ENCODE results near the gene SMIM33.
A peak's percentile ranks its signal among the peaks of the same experiment; 100 is the strongest.
"Not testable (repeated sequence)": the region's sequence is repeated elsewhere in the genome, so short reads cannot be mapped to it uniquely, and the experiment has no call there.

SMIM33 gene

DNA sequence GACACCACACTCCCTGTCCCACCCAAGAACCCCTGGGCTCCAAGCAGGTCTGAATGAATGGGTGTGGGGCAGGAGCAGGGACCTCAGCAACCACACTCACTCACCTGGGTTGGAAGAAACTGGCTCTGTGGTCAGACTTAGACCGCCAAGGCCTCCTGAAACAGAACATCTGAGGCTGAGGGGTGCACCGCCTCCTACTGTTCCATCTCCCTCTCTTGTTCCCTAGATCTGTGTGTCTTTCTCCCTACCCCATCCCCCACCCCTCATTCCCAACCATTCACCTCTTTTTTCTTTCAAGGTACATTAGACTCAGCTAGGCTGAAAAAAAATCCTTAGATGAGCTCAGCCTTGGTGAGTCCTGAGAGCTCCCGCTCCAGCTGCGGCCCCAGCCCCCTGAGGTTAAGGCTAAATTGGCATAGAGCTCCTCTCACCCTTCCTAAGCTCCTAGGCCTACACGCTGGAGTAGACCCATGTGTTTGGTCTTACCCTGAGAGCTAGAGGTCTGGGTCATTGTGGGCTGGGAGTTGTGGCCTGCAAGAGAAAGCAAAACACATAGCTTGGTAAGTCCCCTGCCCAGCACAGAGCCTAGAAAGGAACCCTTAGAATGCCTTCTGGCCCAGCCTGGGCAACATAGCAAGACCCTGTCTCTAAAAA is 13.0 kb upstream of the SMIM33 start:
- DNase-seq = no peak

DNA sequence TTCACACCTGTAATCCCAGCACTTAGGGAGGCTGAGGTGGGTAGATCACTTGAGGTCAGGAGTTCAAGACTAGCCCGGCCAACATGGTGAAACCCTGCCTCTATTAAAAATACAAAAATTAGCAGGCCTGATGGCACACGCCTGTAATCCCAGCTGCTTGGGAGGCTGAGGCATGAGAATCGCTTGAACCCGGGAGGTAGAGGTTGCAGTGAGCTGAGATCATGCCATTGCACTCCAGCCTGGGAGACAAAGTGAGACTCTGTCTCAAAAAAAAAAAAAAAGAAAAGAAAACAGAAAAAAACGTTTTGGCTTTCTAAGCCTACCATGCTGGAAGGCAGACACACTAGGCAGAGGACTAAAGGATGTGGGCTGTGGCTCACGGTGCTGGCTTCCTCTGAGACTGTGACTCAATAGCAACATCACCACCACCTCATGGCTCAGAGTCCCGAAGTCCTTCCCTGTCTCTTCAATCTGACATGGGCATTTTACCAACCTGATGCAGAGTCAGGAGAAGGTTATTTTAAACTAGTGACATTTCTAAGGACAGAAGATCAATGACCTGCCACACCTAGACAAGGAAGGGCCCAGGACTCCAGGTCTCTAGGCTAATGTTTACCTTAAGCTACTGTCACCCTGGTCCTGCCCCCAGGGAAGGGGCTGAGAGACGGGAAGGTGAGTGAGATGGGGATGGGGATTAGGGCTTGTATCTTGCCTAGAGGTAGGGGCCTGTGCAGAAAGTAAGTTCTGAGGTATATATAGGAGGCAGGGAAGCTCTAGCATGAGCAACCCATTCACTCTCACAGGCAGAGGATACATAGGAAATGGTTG is 12.0 kb upstream of the SMIM33 start:
- peak; percentile 58 to 60 for DNase-seq

DNA sequence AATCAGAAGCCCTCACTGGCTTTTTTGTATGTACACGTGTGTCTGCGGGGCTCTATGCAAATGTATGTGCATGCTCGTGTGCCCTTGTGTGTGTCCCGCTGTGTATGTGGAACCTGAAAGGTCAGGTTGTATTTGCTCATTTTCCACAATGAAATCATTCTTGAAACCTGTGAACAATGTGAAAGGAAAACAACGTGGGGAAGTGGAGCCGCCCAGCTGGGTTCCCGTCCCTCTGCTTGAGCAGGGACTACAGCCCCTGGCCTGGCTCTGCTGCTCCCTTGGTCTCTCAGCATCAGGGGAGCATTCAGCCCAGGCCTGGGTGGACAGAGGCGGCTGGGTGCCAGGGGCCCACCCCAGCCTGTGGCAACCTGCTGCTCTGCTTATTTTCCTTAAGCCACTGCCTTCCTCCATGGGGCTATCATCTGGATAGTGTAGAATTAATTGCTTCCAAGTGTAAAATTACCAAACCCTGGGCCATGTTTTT is 11.3 kb upstream of the SMIM33 start:
- no peak for DNase-seq

DNA sequence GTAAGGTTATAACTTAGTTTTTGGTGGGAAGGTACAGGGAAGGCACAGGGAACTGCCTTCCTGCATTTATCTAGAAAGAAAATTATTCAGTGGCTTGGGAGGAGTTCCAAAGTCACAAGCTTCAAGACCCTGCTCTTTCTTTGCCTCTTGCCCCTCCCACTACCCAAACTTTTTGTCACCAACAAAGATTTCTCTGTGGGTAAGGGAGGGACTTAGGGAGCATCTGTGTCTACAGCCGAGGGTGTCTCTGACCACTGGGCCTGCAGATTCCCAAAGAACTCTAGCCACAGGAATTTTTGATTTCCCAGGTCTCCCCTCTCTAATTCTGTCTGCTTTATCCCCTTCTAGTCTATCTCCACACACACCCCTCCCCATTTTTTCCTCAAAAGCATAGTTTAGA is 10.3 kb upstream of the SMIM33 start:
- DNase-seq = no peak

DNA sequence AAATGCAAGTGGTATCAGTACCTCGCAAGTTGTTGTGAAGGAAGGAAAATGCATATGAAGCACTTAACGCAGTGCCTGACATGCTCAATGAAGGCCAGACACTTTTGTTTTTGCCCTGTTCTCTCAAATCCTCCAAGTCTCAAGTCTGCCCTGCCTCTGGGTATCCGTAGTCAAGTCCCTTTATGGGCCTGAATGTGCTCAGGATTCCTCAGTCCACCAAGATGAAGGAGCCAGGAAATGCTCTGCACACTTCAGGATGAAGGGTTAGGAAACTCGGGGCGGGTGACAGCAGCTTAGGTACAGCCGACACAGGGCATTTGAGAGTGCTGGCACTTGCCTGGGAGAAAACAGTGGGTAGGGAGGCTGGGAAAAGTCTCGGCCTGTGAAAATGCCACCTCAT is 9.6 kb upstream of the SMIM33 start:
- DNase-seq = no peak

DNA sequence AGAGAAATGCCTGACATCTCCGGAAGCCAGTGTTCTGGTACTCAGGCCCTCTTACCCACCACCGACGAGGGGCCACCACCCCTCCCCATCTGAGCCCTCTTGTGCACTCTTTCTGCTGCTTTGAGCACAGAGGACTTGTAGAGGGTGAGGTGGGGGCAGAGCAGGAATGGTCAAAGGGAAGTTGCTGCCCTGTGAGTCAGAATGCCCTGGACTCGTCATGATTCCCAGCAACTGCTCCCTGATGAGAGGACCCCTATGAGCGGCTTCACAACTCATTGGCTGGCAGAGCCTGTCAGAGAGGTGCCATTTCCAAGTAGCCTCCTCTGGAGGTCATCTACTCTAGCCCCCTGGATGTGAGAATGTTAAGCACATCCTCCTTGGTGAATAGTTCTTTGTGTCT is 9.1 kb upstream of the SMIM33 start:
- no peak for DNase-seq

DNA sequence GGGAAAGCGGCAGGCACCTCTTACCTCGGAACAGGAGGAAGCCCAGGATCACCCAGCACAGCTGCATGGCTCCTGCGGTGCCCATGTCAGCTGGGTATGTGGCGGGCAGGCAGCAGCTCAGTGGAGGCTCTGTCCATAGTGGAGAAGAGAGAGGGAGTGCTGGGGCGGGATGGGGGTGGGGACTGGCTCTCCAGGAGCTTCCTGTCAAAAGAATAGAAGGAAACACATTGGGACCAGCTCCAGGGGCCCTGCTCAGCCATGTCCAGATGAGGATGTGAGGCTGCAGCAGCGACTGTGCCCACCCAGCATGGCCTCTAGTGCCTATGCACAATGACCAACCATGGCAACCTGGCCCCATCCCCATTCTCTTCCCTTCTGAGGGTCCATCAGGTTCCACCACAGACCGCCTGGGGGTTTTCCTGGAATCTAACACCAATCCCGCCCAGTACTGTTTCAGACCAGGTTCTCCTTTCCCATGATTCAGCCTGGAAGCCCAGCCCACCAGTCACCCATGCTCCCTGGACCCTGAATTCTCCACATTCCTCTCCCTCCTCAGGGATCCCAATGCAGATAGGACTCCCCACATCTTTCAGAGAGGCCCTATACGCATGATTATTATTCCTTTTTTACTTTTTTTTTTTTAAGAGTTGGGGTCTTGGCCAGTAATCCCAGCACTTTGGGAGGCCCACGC is 8.1 kb upstream of the SMIM33 start, which contains the start of gene ECSCR:
Gene ECSCR (minus strand): TSS at position 158 of the 691 bp plus-strand sequence. CDS start 73 bp downstream, at position 85.
- no peak for DNase-seq

DNA sequence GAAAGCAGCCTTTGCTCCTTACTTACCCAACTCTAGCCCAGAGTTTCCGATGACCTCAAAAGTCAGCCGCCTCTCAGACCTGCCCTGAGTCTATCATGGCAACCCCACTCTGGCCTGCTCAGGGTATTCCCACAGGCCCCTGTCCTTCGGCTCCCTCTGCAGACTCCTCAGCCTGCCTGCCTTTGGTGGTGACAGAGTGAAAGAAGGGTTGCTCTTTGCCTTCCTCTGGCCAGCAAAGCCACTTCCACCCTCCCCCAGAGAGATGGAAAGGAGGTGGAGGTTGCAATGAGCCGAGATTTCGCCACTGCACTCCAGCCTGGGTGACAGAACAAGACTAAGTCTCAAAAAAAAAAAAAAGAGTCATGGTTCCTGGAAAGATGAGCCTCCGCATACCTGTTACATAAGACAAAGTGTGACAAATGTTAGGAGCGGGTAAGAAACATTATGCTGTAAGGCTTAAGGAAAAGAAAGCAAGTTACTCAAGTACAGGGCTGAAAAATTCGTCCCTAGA is 2.3 kb upstream of the SMIM33 start:
- DNase-seq = no peak

DNA sequence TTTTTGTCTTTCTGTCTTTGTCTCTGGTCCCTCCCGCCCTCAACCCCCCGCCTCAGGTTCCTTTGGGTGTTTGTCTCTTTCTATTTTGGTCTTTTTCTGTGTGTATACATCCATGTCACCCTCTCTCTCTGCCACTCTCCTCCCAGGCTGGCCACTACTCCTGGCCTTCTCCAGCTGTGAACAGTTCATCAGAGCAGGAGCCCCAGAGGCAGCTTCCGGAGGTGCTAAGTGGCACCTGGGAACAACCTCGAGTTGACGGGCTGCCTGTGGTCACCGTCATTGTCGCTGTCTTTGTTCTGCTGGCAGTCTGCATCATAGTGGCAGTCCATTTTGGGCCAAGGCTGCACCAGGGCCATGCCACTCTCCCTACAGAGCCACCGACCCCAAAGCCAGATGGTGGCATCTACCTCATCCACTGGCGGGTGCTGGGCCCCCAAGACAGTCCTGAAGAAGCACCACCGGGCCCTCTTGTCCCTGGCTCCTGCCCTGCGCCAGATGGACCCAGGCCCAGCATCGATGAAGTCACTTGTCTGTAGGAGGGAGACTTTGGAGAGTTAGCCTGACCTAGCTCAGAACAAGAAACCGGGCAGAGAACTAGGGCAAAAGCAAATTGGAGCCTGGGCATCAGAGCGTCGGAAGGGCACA is 1.7 kb downstream of the SMIM33 start:
- no peak for DNase-seq

DNA sequence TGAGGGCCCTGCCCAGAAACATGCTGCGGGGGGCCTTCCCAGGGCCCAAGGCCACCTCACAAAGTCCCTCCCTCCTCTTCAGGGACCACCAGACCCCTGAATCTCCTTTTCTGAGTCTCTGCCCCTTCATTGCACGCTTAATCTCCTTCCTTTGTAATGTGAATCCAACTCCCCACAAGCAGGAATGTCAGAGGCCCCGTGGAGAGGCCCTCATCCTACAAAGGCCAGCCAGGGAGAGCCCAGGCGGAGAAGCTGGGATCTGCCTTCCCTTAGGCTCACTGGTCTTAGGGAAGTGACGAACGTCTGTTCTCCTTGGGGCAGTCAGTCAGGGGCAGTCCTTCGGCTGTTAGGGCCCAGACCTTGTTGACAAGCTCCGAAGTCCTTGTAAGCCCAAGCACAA is 2.3 kb downstream of the SMIM33 start:
- no peak for DNase-seq

DNA sequence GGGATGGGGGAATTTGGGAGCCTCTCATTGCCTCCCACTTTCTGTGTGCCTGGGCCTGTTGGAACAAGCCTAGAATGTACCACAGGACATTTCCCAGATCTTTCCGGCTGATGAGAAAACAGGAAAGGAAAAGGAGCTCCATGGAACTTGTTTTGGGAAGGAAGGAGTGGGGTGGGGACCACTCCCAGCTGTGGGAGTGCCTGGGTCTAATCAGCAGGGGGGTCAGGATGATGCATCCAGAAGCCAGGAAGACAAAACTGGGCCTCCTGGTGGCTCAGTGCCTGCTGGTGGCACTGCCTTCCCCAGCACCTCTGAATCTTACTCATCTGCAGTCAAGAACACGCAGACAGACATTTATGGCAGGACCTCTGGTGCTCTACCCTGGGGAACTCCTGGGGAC is 2.8 kb downstream of the SMIM33 start:
- DNase-seq = no peak

DNA sequence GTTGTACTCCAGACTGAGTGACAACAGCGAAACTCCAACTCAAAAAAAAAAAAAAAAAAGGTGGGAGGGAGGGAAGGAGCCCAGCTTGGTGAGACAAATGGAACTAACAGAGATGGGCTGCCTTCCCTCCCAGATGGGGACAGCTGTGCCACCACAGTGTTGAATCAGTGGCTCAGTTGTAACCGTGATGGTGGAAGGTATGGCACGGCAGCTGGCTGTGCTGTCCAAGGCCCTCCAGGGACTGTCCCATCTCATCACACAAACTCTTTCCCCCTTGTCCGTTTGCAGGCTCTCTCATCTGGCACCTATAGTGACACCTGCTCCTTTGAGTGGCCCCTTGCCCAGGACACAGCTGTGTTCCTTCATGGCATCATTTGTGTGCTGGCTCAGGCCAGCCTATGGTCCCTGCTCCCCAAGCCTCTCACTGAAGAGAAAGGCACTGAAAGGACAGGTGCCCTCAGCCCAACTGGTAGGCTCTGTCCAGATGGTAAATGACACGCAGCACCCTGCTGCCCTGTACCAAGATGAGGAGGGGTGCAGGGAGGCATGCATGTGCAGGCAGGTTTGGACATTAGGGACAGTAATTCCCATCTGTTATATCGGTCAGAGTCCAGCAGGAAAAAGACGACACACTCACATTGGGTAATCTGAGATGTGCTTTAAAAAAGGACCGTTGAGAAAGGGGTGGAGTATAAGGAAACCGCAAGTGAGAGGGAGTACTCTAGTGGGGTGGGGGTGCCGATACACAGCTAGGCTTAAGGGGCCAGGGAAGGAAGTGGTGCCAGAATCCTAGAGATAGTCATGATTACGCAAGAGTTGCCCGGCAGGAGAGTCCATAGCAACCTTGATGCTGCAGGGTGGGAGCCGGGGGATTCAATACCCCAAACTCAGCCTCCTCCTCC is 4.3 kb downstream of the SMIM33 start:
- DNase-seq = no peak

DNA sequence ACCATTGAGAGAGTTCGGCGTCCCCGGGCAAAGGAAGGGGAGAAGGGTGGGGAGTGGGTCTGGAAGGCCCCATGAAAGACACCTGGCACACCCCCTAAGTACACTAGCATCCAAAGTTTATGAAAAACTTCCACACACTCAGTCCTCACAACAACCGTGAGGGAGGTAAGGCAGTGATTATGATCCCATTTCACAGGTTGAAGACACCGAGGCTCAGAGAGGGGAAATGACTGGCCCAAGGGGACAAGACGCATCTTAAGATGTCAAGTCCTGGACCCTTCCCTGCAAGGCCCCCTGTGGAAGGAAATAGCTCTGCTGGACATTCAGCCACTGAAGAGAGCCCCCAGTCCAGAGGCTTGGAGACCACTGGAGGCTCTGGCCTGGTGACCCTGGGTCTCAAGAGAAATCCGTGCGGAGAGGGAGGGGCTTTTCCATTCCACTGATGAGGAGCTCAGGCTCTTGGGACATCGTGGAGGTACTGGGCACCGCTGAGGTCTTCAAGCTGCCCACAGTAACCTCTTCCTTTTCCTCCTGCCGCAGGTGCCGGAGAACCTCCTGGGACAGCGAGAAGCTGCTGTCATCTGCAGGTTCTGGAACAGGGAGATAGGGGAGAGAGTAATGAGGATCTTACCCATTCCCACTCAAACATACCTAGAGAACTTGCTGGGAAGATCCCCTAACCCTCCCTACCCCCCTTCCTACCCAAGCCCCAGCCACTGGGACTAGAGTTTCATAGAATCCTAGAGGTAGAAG is 5.2 kb downstream of the SMIM33 start:
- DNase-seq = no peak

DNA sequence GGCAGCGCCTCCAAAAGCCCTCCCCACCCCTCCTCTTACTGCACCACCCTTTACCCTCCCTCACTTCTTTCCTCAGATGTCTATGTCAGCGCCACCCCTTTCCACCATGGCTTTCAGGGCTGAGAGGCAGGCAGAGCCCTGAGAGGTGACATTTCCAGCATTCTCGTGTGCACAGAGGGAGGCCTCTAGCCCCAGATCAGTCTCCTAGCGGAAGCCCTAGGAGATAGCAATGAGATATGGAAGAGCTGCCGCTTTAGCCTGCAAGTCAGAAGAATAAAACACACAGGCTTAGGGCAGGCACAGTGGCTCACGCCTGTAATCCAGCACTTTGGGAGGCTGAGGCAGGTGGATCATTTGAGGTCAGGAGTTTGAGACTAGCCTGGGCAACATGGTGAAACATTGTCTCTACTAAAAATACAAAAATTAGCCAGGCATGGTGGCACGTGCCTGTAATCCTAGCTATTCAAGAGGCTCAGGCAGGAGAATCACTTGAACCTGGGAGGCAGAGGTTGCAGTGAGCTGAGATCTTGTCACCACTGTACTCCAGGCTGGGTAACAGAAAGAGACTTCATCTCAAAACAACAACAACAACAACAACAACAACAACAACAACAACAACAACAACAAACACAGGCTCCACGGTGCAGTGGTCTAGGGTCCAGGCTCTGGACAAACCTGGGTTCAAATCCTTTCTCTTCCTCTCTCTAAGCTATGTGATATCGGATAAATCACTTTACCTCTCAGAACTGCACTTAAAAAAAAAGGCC is 8.0 kb downstream of the SMIM33 start:
- not testable (repeated sequence) for DNase-seq

DNA sequence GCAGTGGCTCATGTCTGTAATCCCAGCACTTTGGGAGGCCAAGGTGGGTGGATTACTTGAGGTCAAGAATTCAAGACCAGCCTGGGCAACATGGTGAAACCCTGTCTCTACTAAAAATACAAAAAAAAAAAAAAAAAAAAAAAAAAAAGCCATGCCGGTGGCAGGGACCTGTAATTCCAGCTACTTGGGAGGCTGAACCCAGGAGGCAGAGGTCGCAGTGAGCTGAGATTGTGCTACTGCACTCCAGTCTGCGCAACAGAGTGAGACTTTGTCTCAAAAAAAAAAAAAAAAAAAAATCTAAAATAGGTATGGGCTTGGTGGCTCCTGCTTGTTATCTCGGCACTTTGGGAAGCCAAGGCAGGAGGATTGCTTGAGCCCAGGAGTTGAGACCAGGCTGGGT is 8.9 kb downstream of the SMIM33 start:
- DNase-seq = not testable (repeated sequence)

DNA sequence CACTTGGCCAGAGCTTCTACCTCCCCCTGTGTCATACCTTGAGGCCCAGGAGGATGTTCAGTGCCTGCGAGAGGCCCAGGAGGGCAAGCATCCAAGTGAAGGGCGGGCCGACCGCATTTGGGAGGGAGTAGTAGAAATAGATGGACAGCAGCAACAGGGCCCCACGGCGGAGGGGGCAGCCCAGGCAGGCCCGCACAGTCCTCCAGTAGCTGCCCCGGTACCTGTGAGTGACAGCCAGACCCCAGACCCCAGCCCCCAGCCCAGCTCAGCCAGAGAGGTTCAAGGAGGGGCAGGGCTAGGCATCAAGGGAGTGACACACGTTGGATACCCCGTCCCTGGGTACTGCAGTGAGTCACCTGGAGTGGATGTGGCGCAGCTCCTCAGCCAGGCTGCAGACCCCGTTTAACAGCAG is 10.3 kb downstream of the SMIM33 start:
- no peak for DNase-seq

DNA sequence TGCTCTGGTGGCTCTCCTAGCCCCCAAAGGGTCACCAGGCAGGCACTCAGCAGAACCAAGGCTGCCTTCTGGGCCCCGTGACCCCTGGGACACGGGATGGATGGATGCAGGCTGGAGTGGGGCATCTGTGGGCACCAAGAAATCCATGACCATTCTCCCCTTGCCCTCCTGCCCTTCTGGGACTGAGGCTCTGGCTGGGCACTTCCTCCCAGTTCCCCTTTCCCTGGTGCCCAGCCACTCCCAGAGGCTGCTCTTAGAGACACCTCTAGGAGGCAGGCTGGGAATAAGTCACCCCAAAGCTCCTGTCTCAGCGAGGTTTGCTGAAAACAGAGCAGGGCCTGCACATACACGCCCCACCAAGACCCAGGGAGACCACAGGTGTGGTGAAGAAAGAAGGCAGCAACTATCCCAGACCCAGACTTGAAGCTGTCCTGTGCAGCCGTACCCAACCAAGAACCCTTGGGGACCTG is 10.8 kb downstream of the SMIM33 start:
- DNase-seq = no peak

DNA sequence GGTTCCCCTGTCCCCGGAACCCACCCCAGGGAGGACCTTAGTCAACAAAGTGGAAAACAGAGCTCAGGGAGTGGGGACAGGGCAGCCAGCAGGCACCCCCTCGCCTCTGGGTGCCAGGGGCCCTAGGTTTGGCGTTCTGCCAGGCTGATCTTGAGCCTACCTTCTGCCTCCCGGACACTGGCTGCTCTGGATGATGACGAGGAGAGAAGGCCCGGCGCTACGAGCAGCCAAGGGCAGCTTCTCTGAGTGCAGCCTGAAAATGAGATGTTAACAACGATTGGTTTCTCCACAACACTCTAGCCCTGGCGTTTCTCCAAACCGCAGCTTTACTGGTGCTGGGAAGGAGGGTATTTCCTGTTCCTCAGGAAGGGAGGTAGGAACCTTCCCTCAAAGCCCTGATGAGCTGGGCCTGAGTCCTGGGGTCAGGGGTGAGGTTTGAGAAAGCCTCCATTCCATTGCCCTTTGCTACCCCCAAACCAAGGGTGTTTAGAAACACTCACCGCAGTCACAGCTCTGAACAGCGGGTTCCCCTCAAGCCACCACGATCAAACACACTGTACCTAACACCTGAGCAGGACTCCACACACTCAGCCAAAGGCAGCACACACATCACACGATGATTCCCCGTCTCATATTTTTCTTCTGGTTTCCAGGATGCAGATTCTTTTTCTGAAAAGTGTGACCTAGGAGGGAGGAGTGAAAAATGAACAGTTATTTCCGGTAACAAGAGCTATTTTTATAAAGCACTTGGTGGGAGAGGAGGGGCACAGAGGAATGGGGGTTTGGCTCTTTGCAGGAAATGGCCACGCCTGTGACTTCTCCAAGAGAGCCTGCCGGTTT is 11.5 kb downstream of the SMIM33 start, which contains the start of gene STING1:
Gene STING1 (minus strand): TSS at position 709 of the 840 bp plus-strand sequence. CDS start 1,054 bp downstream, outside the sequence.
- peak; percentile 54 to 66 for DNase-seq

DNA sequence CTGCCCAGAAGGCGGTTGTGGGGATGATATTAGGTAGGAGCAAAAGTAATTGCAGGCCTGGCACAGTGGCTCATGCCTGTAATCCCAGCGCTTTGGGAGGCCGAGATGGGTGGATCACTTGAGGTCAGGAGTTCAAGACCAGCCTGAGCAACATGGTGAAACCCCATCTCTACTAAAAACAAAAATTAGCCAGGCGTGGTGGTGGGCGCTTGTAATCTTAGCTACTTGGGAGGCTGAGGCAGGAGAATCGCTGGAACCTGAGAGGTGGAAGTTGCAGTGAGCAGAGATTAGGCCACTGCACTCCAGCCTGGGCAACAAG is 12.0 kb downstream of the SMIM33 start:
- DNase-seq = not testable (repeated sequence)

Measured in stimulated activated CD4-positive, alpha-beta T cell treated with anti-CD3 and anti-CD28 coated beads, Interleukin-2, amount 100 ng/mL, for 48 hours (primary cell).